Osteocyte (in vitro differentiated cells): ENCODE measurements around the gene FAM20C. TPM values are rescaled to one million over a fixed set of nuclear protein-coding genes. Genes with fewer than 3 reads are reported as not detected.

Experiments used
- DNase-seq: peaks from one replicate; pipeline ENCODE4 v3.0.0; 2021; ENCODE audit warnings: mixed read lengths; ENCODE audit not compliant: unreplicated experiment; ENCODE audit errors: extremely low spot score
- H3K27ac Mint-ChIP-seq: one replicate; pipeline ENCODE4 v1.8.0; 2021; ENCODE audit warnings: mild to moderate bottlenecking, mixed read lengths; ENCODE audit not compliant: unreplicated experiment
- H3K27me3 Mint-ChIP-seq: one replicate; pipeline ENCODE4 v1.8.0; 2021; ENCODE audit warnings: mixed read lengths; ENCODE audit not compliant: unreplicated experiment
- H3K36me3 Mint-ChIP-seq: one replicate; pipeline ENCODE4 v1.8.0; 2021; ENCODE audit warnings: mixed read lengths; ENCODE audit not compliant: unreplicated experiment
- H3K4me1 Mint-ChIP-seq: one replicate; pipeline ENCODE4 v1.8.0; 2021; ENCODE audit warnings: mixed read lengths; ENCODE audit not compliant: unreplicated experiment
- H3K4me3 Mint-ChIP-seq: one replicate; pipeline ENCODE4 v1.8.0; 2021; ENCODE audit warnings: mild to moderate bottlenecking, moderate library complexity, mixed read lengths; ENCODE audit not compliant: unreplicated experiment
- H3K9me3 Mint-ChIP-seq: one replicate; pipeline ENCODE4 v1.8.0; 2021; ENCODE audit warnings: mixed read lengths; ENCODE audit not compliant: unreplicated experiment
- long read RNA-seq: library from polyadenylated mRNA; unstranded; transcript quantifications from one replicate; pipeline ENCODE4 v2.0.0, GENCODE V29; 2021
- total RNA-seq: library from RNA; stranded (reverse); gene quantifications from 2 replicates; pipeline ENCODE4 v1.2.1, GENCODE V29; 2021
- TF ChIP-seq, protein P1 (sequence below): fragments of 200-600 bp; sonication (generic); IDR thresholded peaks from 2 replicates; pipeline ENCODE4 v1.5.0; 2021; ENCODE audit warnings: antibody characterized with exemption, mild to moderate bottlenecking, moderate library complexity

FAM20C gene
- total RNA-seq: 132 and 143 TPM in 2 replicates
- long read RNA-seq, transcript FAM20C-205 (7 exons, 2,177 nt): major isoform, 5 of 53 reads
- long read RNA-seq, partial matches to known transcripts: 43 of 53 reads
- long read RNA-seq, other reads (novel, unspliced or antisense): 2 of 53 reads

DNA sequence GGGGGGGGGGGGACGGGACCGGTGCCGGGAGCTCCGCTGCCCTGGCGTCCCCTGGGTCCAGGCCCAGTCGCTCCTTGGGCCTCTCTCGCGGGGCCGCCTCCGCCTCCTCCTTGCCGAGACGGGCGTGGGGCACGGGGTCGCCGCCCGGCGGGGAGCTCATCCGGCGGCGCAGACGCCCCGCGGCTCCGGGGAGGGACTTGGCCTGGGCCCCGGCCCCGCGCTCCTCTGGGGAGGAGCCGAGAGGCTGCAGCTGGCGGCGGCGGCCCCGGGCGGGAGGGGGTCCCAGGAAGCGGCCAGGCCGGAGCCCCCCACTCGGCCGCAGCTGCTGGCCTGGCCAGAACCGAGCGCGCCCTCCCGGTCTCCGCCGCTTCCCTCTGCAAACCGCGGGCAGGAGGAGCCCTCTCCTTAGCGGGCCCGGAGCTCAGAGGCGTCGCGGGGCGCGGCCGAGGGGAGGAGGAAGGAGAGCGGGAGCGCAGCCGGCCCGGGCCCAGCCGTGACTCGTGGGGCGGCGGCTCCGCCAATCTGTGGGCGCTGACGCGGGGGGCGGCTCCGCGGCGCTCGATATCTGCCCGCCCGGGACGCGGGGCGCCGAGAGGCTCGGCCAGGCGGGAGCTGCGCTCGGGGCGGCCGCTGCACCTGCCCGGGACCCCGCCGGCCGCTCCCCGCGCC lies at the start of gene FAM20C:
Gene FAM20C, plus strand, starts transcription at position 591 of the 669 bp plus-strand sequence. CDS start 629 bp downstream, outside the sequence.
- TF ChIP-seq, protein P1, sequence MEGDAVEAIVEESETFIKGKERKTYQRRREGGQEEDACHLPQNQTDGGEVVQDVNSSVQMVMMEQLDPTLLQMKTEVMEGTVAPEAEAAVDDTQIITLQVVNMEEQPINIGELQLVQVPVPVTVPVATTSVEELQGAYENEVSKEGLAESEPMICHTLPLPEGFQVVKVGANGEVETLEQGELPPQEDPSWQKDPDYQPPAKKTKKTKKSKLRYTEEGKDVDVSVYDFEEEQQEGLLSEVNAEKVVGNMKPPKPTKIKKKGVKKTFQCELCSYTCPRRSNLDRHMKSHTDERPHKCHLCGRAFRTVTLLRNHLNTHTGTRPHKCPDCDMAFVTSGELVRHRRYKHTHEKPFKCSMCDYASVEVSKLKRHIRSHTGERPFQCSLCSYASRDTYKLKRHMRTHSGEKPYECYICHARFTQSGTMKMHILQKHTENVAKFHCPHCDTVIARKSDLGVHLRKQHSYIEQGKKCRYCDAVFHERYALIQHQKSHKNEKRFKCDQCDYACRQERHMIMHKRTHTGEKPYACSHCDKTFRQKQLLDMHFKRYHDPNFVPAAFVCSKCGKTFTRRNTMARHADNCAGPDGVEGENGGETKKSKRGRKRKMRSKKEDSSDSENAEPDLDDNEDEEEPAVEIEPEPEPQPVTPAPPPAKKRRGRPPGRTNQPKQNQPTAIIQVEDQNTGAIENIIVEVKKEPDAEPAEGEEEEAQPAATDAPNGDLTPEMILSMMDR: no peak
- Mint-ChIP-seq H3K9me3 (no peaks in the 10 kb centered on the region), H3K36me3 (peaks cover 24% of the 10 kb centered on the region), H3K4me1 (peaks cover 44% of the 10 kb centered on the region), H3K4me3 (peak within 1 kb of the TSS; percentile 69), H3K27ac (peak within 1 kb of the TSS; percentile 91), H3K27me3 (no peaks in the 10 kb centered on the region)
- DNase-seq: peak; percentile 95

DNA sequence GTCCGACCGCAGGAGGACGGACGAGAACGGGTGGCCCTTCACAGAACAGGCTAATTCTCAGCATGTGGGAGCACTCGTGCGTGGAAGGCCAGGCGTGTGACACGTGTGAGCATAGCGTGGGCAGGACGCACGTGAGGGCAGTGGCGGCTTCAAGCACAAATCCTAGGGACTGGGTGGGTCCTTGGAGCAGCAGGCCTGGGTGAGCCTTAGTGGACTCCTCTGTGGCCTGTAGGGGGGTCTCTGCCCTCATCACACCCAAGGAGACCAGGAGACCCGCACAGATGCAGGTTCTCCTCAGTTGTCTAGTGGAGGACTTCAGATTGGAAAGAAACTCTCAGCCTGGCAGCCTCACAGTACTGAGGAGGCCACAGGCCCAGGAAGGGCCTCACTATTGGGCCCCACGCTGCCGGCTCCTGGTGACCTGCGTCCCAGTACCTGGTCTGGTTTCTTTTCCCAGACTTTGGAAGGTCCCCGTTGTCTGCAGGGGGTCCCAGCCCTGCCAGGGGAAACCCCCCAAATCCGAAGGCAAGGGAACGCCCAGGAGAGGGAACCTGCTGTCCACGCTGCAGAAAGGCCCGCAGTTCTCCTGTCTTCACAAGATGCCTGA lies 49.1 kb upstream of the FAM20C start:
- TF ChIP-seq, protein P1: no peak
- no peak for DNase-seq
- Mint-ChIP-seq H3K9me3 (no peaks in the 10 kb centered on the region), H3K27ac (no peak overlapping the region), H3K4me1 (peaks cover 5% of the 10 kb centered on the region), H3K27me3 (no peaks in the 10 kb centered on the region), H3K4me3 (no peak overlapping the region), H3K36me3 (no peaks in the 10 kb centered on the region)

DNA sequence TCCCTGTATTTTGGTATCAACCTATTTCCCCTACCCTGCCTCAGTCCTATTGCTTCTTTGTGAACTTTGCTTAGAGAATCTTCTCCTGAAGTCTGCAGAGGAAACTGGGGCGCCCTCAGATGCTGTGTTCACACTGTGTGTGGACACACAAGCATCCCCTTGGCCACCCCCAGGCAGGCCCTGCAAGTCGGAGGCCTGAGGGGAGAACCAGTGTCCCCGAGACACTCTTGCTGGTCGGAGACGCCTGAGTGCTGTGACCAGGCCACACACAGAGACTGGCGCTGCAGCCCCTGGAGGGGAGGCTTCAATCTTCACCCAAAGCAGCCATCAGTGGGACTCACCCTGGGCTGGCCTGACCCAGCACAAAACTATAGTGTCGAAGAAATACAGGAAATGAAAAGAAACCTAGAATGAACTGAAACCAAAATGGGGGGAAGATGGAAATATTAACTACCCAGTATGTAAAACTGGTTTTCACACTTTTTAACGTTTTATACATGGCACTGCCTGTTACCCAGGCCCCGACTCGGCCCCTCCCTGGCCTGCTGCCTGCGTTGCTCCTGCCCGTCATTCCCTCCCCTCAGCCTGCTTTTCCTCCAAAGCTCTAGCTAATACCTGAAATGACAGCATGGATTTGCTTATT lies 48.4 kb upstream of the FAM20C start:
- no peaks in the 10 kb centered on the region for H3K36me3 Mint-ChIP-seq

DNA sequence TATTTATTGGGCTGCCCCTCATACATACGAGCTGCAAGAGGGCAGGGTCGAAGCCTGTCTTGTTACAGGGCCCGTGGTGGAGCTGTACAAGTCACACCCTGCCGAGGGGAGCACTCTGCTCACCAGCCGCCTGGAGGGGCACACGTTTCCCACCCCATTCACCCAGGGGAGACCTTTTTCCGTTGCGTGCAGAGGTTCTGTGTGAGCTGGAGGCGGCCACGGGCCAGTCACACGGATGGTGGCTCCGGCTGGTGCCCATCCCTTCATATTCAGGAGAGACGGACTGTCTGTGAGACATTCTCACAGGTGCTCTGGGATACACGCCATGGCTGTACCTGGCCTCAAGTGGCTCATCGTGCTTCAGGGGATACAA lies 47.9 kb upstream of the FAM20C start:
- no peak overlapping the region for H3K27ac Mint-ChIP-seq
- no peak for DNase-seq
- H3K36me3 Mint-ChIP-seq: no peaks in the 10 kb centered on the region
- no peaks in the 10 kb centered on the region for H3K9me3 Mint-ChIP-seq
- no peak overlapping the region for H3K4me3 Mint-ChIP-seq
- TF ChIP-seq, protein P1: no peak
- no peaks in the 10 kb centered on the region for H3K27me3 Mint-ChIP-seq
- H3K4me1 Mint-ChIP-seq: peaks cover 13% of the 10 kb centered on the region

More for the DNA sequence above, 48.4 kb upstream of the FAM20C start:
- H3K27me3 Mint-ChIP-seq: no peaks in the 10 kb centered on the region
- no peak for DNase-seq
- peaks cover 10% of the 10 kb centered on the region for H3K4me1 Mint-ChIP-seq
- H3K4me3 Mint-ChIP-seq: no peak overlapping the region
- TF ChIP-seq, protein P1: no peak
- H3K9me3 Mint-ChIP-seq: no peaks in the 10 kb centered on the region
- no peak overlapping the region for H3K27ac Mint-ChIP-seq

DNA sequence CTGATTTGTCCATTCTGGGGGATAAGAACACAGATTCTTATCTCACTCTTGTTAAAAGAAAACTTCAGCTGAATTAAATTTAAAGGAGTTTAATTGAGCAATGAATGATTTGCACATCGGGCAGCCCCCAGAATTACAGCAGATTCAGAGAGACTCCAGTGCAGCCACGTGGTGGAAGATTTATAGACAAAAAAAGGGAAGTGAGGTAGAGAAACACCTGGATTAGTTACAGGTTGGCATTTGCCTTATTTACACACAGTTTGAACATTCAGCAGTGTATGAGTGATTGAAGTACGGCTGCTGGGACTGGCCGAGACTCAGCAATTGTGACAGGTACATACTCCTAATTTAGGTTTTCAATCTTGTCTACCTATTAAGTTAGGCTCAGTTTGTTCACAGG lies 46.5 kb upstream of the FAM20C start:
- TF ChIP-seq, protein P1: no peak
- no peak for DNase-seq
- Mint-ChIP-seq H3K36me3 (no peaks in the 10 kb centered on the region), H3K27ac (no peak overlapping the region), H3K9me3 (no peaks in the 10 kb centered on the region), H3K4me3 (no peak overlapping the region), H3K4me1 (peaks cover 18% of the 10 kb centered on the region), H3K27me3 (no peaks in the 10 kb centered on the region)
